Nasal cavity respiratory epithelium epithelial cell of viscerocranial mucosa (primary cell): ENCODE results near the gene C1orf21. TPM values are rescaled to one million over a fixed set of nuclear protein-coding genes. Genes with fewer than 3 reads are reported as not detected.

Experiments
- total RNA-seq: library from RNA; depleted of rRNA; stranded (reverse); fragments of >200 nt; gene quantifications from 2 replicates; pipeline ENCODE4 v1.2.3, GENCODE V29; 2014

The C1orf21 gene, protein sequence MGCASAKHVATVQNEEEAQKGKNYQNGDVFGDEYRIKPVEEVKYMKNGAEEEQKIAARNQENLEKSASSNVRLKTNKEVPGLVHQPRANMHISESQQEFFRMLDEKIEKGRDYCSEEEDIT
- total RNA-seq: 9.9 and 26.1 TPM in 2 replicates

DNA sequence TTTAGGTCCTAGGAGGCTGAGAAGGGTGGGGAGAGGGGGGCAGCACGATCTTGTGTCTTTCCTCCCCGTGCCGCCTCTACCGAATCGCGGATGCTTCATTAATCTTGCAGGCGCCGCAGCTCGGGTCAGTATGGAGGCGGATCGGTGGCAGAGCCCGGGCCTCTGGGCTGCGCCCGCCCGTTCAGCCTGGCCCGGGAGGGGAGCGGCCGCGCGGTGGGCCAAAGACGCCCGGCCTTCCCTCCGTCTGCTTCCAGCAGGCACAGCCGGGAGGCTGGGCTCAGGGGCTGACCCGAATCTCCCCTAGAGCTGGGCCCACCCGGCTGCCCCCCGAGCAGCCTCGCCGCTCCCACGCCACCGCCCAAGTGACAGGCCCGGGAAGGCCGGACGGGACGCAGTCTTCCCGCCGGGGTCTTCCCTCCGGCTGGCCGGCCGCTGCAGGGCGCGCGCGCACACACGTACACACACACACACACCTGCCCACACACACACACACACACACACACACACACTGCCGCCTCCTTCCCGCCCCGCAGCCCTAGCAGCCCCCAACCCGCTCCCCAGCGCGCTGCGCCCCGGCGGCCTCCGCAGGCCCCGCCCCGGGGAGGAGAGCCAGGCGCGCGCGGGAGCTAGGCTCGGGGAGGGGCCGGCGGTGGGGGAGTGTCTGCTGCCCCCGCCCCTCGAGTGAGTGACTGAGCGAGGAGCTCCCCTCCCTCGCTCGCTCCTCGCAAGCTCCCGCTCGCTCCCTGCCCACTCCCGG lies at the start of gene C1orf21:
Gene C1orf21 (plus strand): TSS at position 718 of the 757 bp plus-strand sequence. CDS start 90,481 bp downstream, outside the sequence.

